Endothelial cell of umbilical vein (primary cell): ENCODE measurements around the gene SOX10.

Experiments
- EZH2 ChIP-seq: IDR thresholded peaks from 2 replicates; pipeline ENCODE4 v1.6.1; 2012; ENCODE audit warnings: borderline replicate concordance, low read depth, mild to moderate bottlenecking, moderate library complexity, low read length, inconsistent platforms; ENCODE audit not compliant: severe bottlenecking
- FOS ChIP-seq: IDR thresholded peaks from 2 replicates; pipeline ENCODE4 v1.6.1; 2011; ENCODE audit warnings: mild to moderate bottlenecking, low read length, moderate library complexity, borderline replicate concordance; ENCODE audit not compliant: insufficient read depth
- JUN ChIP-seq: IDR thresholded peaks from 2 replicates; pipeline ENCODE4 v1.6.1; 2011; ENCODE audit warnings: borderline replicate concordance, low read depth; ENCODE audit not compliant: insufficient read length, insufficient read depth
- MYC ChIP-seq: IDR thresholded peaks from one replicate; pipeline ENCODE4 v1.6.1; 2011; ENCODE audit warnings: mild to moderate bottlenecking, low read depth, low read length
- POLR2A ChIP-seq: IDR thresholded peaks from 2 replicates; pipeline ENCODE4 v1.6.1; 2012; ENCODE audit warnings: low read depth, mild to moderate bottlenecking, control low read depth, low read length
- POLR2AphosphoS5 ChIP-seq: IDR thresholded peaks from 2 replicates; pipeline ENCODE4 v1.6.1; 2012; ENCODE audit warnings: low read depth, mild to moderate bottlenecking, control low read depth, low read length, moderate library complexity; ENCODE audit not compliant: insufficient read depth
- TF ChIP-seq, protein P1 (sequence below): IDR thresholded peaks from 2 replicates; pipeline ENCODE4 v1.6.1; 2011; ENCODE audit not compliant: insufficient read depth, insufficient read length
- TF ChIP-seq, protein P2 (sequence below), 2 donors: IDR thresholded peaks; 1 replicate in 1 of 2; 2 replicates in 1 of 2; pipeline ENCODE4 v1.5.1; 2011; ENCODE audit warnings: low read length in 2 of 2, mild to moderate bottlenecking in 2 of 2, moderate library complexity in 2 of 2, control low read depth in 1 of 2, inconsistent platforms in 1 of 2, low read depth in 1 of 2; ENCODE audit not compliant: insufficient read depth in 1 of 2; ENCODE audit errors: extremely low read depth in 1 of 2

DNA sequence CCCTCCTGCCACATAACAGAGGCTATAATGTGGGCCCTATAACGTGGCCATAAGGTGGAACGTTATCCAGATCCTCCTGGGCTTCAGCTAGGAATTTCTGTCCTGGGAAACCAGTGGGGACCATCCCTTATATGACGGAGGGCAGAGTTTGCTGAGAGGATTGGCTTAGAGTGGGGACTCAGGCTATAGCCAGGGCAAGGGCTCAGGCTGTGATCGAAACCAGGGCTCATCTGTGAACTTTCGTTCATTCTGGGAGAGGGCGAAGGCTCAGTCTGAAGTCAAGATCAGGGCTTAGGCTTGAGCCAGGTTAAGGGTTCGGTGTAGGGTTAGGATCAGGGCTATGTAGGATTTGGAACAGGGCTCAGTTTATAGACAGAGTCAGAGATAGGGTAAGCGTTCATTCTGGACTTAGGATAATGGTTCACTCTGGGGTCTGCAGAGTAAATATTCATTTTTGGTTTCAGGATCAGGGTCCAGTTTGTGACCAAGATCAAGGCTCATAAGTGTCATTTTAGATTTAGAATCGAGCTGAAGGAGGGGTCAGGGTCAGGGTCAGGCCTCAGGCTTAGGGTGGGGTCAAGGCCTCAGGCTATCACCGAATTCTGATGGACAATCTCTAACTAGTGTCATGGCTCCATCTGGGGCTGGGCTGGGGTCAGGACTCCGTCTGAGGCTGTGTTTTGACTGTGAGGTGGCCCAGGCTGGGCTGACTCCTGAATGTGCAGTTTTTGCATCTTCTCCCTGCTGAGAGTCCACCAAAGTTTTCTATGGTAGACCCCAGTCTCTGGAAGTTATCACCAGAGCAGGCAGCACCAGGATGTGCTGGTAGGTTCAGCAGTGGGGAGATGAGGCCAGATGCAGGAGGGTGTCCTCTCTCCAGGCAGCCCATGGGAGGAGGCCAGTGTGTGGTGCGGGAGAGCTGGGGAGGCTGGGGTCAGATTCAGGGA, 33.9 kb upstream of the SOX10 start:
- TF ChIP-seq EZH2 (no peak), POLR2A (no peak), JUN (no peak), POLR2AphosphoS5 (no peak), MYC (no peak), FOS (no peak)
- TF ChIP-seq, protein P1, sequence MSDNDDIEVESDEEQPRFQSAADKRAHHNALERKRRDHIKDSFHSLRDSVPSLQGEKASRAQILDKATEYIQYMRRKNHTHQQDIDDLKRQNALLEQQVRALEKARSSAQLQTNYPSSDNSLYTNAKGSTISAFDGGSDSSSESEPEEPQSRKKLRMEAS = no peak
- TF ChIP-seq, protein P2, sequence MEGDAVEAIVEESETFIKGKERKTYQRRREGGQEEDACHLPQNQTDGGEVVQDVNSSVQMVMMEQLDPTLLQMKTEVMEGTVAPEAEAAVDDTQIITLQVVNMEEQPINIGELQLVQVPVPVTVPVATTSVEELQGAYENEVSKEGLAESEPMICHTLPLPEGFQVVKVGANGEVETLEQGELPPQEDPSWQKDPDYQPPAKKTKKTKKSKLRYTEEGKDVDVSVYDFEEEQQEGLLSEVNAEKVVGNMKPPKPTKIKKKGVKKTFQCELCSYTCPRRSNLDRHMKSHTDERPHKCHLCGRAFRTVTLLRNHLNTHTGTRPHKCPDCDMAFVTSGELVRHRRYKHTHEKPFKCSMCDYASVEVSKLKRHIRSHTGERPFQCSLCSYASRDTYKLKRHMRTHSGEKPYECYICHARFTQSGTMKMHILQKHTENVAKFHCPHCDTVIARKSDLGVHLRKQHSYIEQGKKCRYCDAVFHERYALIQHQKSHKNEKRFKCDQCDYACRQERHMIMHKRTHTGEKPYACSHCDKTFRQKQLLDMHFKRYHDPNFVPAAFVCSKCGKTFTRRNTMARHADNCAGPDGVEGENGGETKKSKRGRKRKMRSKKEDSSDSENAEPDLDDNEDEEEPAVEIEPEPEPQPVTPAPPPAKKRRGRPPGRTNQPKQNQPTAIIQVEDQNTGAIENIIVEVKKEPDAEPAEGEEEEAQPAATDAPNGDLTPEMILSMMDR (IDR thresholded peaks at IDR 0.05; ENCODE audit: extremely low read depth in 1 of 2, insufficient read depth in 1 of 2, low read depth in 1 of 2, low read length in 2 of 2) = no peak
